Measurements from ENCODE around the gene ZNF592.

Gene ZNF592

GRCh38 chr15:84831028-84831427 lies 82.6 kb downstream of the ZNF592 start:
- 94 to 96% methylated on average over 3 to 4 of the region's 5 CpGs for WGBS, 2 experiments (ENCODE audit: insufficient coverage in 2 of 2)
- H3K36me3 ChIP-seq (ENCODE audit: control insufficient read depth, insufficient read depth, low read length): peaks cover 89% of the 10 kb centered on the region
- H3K9me3 ChIP-seq (ENCODE audit: control insufficient read depth, low read length): no peaks in the 10 kb centered on the region
- H3K27ac ChIP-seq (ENCODE audit: low read depth, low read length, severe bottlenecking): no peak overlapping the region
- no peak overlapping the region for H3K4me3 ChIP-seq (ENCODE audit: extremely low read depth, insufficient read depth, low read length, poor library complexity, severe bottlenecking)
- H3K4me1 ChIP-seq (ENCODE audit: control insufficient read depth, insufficient read depth, low read length, poor library complexity, severe bottlenecking): peaks cover 17% of the 10 kb centered on the region

- peaks cover 17% of the 10 kb centered on the region for H3K4me1 ChIP-seq (ENCODE audit: control insufficient read depth, insufficient read depth, low read length, poor library complexity, severe bottlenecking)
- no CpG with 5 or more reads among the region's 2 CpGs for WGBS, 2 experiments (ENCODE audit: insufficient coverage in 2 of 2)
Measured at GRCh38 chr15:84831613-84832012, 83.2 kb downstream of the ZNF592 start.

GRCh38 chr15:84832448-84833040 lies 84.2 kb downstream of the ZNF592 start:
- H3K9me3 ChIP-seq (ENCODE audit: control insufficient read depth, low read length): no peaks in the 10 kb centered on the region
- 100% methylated on average over 1 to 2 of the region's 2 CpGs for WGBS, 2 experiments (ENCODE audit: insufficient coverage in 2 of 2)
- peaks cover 17% of the 10 kb centered on the region for H3K4me1 ChIP-seq (ENCODE audit: control insufficient read depth, insufficient read depth, low read length, poor library complexity, severe bottlenecking)
- H3K36me3 ChIP-seq (ENCODE audit: control insufficient read depth, insufficient read depth, low read length): peaks cover 93% of the 10 kb centered on the region
- H3K4me3 ChIP-seq (ENCODE audit: extremely low read depth, insufficient read depth, low read length, poor library complexity, severe bottlenecking): no peak overlapping the region
- no peak overlapping the region for H3K27ac ChIP-seq (ENCODE audit: low read depth, low read length, severe bottlenecking)

More at GRCh38 chr15:84831613-84832012, 83.2 kb downstream of the ZNF592 start:
- Histone ChIP-seq H3K36me3 (ENCODE audit: control insufficient read depth, insufficient read depth, low read length) (peaks cover 93% of the 10 kb centered on the region), H3K27ac (ENCODE audit: low read depth, low read length, severe bottlenecking) (no peak overlapping the region), H3K4me3 (ENCODE audit: extremely low read depth, insufficient read depth, low read length, poor library complexity, severe bottlenecking) (no peak overlapping the region), H3K9me3 (ENCODE audit: control insufficient read depth, low read length) (no peaks in the 10 kb centered on the region)

- Histone ChIP-seq H3K4me3 (ENCODE audit: extremely low read depth, insufficient read depth, low read length, poor library complexity, severe bottlenecking) (no peak overlapping the region), H3K9me3 (ENCODE audit: control insufficient read depth, low read length) (no peaks in the 10 kb centered on the region), H3K4me1 (ENCODE audit: control insufficient read depth, insufficient read depth, low read length, poor library complexity, severe bottlenecking) (peaks cover 16% of the 10 kb centered on the region), H3K27ac (ENCODE audit: low read depth, low read length, severe bottlenecking) (no peak overlapping the region), H3K36me3 (ENCODE audit: control insufficient read depth, insufficient read depth, low read length) (peaks cover 91% of the 10 kb centered on the region)
- 87 to 100% methylated on average over 3 to 4 of the region's 4 CpGs for WGBS, 2 experiments (ENCODE audit: insufficient coverage in 2 of 2)
Measured at GRCh38 chr15:84833447-84834228, 85.2 kb downstream of the ZNF592 start.

- Histone ChIP-seq H3K27ac (ENCODE audit: low read depth, low read length, severe bottlenecking) (no peak overlapping the region), H3K4me1 (ENCODE audit: control insufficient read depth, insufficient read depth, low read length, poor library complexity, severe bottlenecking) (peaks cover 12% of the 10 kb centered on the region), H3K36me3 (ENCODE audit: control insufficient read depth, insufficient read depth, low read length) (peaks cover 90% of the 10 kb centered on the region), H3K4me3 (ENCODE audit: extremely low read depth, insufficient read depth, low read length, poor library complexity, severe bottlenecking) (no peak overlapping the region), H3K9me3 (ENCODE audit: control insufficient read depth, low read length) (no peaks in the 10 kb centered on the region)
- 93 to 100% methylated on average over 3 of the region's 4 CpGs for WGBS, 2 experiments (ENCODE audit: insufficient coverage in 2 of 2)
Measured at GRCh38 chr15:84834229-84834955, 86.0 kb downstream of the ZNF592 start.

DNA sequence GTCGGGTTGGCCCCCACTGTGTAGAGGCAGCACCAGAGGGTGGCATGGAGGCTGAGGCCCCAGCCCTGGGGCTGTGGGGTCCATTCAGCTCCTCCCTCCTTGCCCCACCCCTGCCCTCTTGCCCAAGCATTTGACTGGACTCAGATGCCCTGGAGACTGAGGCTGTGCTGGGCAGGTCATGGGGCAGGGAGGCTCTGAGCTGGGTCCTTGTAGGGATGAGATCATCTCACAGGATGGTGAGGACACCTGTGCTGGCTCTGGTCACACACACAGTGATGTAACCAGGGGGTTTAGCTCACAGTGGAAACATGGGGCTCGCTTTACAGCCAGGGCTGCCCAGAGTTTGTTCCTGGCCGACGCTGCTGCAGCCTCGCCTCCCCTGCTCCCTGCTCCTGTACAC lies 86.6 kb downstream of the ZNF592 start:
- no peaks in the 10 kb centered on the region for H3K9me3 ChIP-seq (ENCODE audit: control insufficient read depth, low read length)
- 92 to 99% methylated on average over 4 to 5 of the region's 5 CpGs for WGBS, 2 experiments (ENCODE audit: insufficient coverage in 2 of 2)
- H3K4me1 ChIP-seq (ENCODE audit: control insufficient read depth, insufficient read depth, low read length, poor library complexity, severe bottlenecking): peaks cover 12% of the 10 kb centered on the region
- H3K36me3 ChIP-seq (ENCODE audit: control insufficient read depth, insufficient read depth, low read length): peaks cover 92% of the 10 kb centered on the region
- H3K27ac ChIP-seq (ENCODE audit: low read depth, low read length, severe bottlenecking): no peak overlapping the region
- no peak overlapping the region for H3K4me3 ChIP-seq (ENCODE audit: extremely low read depth, insufficient read depth, low read length, poor library complexity, severe bottlenecking)

DNA sequence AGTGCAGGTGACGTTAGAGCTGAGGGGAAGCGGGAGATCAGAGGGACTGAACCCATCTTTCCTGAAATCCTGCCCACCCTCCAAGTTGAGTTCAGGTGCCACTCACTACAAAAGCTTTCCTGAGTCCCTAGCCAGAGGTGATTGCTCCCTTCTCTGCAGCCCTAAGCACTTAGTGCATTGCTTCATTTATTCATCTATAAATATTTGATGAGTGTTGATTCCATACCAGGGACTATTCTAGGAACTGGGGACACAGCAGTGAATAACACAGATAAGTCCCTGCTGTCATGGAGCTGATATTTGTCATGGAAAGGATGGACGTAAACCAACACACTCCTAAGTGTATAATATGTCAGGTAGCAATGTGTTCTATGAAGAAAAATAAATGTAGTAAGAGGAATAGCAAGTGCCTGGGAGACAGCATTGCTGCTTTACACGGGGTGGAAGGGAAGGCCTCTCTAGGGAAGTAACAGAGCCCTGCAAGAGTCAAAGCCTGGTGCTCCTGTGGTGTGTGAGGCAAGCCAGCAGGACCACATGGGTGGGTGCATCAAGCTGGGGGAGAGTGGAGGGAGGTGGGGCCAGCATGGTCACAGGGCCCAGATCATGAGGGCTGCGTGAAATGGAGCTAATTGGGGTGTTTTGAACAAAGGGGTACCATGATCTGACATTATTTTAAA lies 87.4 kb downstream of the ZNF592 start:
- 90 to 97% methylated on average over 4 of the region's 5 CpGs for WGBS, 2 experiments (ENCODE audit: insufficient coverage in 2 of 2)
- Histone ChIP-seq H3K27ac (ENCODE audit: low read depth, low read length, severe bottlenecking) (no peak overlapping the region), H3K9me3 (ENCODE audit: control insufficient read depth, low read length) (no peaks in the 10 kb centered on the region), H3K4me3 (ENCODE audit: extremely low read depth, insufficient read depth, low read length, poor library complexity, severe bottlenecking) (no peak overlapping the region), H3K4me1 (ENCODE audit: control insufficient read depth, insufficient read depth, low read length, poor library complexity, severe bottlenecking) (peaks cover 12% of the 10 kb centered on the region), H3K36me3 (ENCODE audit: control insufficient read depth, insufficient read depth, low read length) (peaks cover 91% of the 10 kb centered on the region)

DNA sequence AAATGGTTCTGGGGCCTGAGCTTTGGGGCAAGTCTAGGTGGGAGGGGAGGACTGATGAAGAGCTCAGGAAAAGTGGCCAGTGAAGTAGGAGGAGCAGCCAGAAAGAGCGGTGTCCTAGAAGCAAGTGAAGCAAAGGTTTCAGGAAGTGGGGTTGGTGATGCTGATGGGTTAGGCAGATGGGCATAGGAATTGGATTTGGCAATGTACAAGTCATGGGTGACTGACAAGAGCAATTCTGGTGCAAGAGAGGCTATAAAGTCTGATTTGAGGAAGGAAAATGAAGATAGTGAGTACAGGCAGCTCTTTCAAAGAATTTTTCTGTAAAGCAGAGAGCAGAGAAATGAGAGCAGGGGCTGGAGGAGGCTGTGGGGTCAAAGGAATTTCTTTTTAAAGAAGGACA lies 88.5 kb downstream of the ZNF592 start:
- Histone ChIP-seq H3K4me3 (ENCODE audit: extremely low read depth, insufficient read depth, low read length, poor library complexity, severe bottlenecking) (no peak overlapping the region), H3K27ac (ENCODE audit: low read depth, low read length, severe bottlenecking) (no peak overlapping the region)
- 100% methylated on average over 1 of the region's 1 CpG for WGBS, 2 experiments (ENCODE audit: insufficient coverage in 2 of 2)

GRCh38 chr15:84839714-84840113 lies 91.3 kb downstream of the ZNF592 start:
- 97% methylated on average over 23 of the region's 23 CpGs for WGBS, 2 experiments (ENCODE audit: insufficient coverage in 2 of 2)
- H3K4me3 ChIP-seq (ENCODE audit: extremely low read depth, insufficient read depth, low read length, poor library complexity, severe bottlenecking): no peak overlapping the region

More for the DNA sequence above, 88.5 kb downstream of the ZNF592 start:
- Histone ChIP-seq H3K36me3 (ENCODE audit: control insufficient read depth, insufficient read depth, low read length) (peaks cover 92% of the 10 kb centered on the region), H3K4me1 (ENCODE audit: control insufficient read depth, insufficient read depth, low read length, poor library complexity, severe bottlenecking) (peaks cover 8% of the 10 kb centered on the region), H3K9me3 (ENCODE audit: control insufficient read depth, low read length) (no peaks in the 10 kb centered on the region)

DNA sequence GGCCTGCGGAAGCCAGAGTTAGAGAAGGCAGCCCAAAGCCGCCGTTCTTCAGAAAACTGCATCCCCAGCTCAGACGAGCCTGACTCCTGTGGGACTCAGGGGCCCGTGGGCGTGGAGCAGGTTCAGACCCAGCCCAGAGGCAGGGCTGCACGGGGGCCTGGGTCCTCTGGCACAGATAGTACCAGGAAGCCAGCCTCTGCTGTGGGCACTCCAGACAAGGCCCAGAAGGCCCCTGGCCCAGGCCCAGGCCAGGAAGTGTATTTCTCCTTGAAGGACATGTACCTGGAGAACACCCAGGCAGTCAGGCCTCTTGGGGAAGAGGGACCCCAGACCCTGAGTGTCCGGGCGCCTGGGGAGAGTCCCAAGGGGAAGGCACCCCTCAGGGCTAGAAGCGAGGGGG lies 91.9 kb downstream of the ZNF592 start:
- Histone ChIP-seq H3K4me1 (ENCODE audit: control insufficient read depth, insufficient read depth, low read length, poor library complexity, severe bottlenecking) (no peaks in the 10 kb centered on the region), H3K4me3 (ENCODE audit: extremely low read depth, insufficient read depth, low read length, poor library complexity, severe bottlenecking) (no peak overlapping the region), H3K9me3 (ENCODE audit: control insufficient read depth, low read length) (no peaks in the 10 kb centered on the region), H3K36me3 (ENCODE audit: control insufficient read depth, insufficient read depth, low read length) (peaks cover 82% of the 10 kb centered on the region), H3K27ac (ENCODE audit: low read depth, low read length, severe bottlenecking) (peak overlapping the region; percentile 10)
- WGBS, 2 experiments (ENCODE audit: insufficient coverage in 2 of 2): 93 to 95% methylated on average over 8 to 9 of the region's 10 CpGs

More at GRCh38 chr15:84839714-84840113, 91.3 kb downstream of the ZNF592 start:
- H3K9me3 ChIP-seq (ENCODE audit: control insufficient read depth, low read length): no peaks in the 10 kb centered on the region
- H3K4me1 ChIP-seq (ENCODE audit: control insufficient read depth, insufficient read depth, low read length, poor library complexity, severe bottlenecking): no peaks in the 10 kb centered on the region
- peaks cover 83% of the 10 kb centered on the region for H3K36me3 ChIP-seq (ENCODE audit: control insufficient read depth, insufficient read depth, low read length)
- no peak overlapping the region for H3K27ac ChIP-seq (ENCODE audit: low read depth, low read length, severe bottlenecking)
